GM06990 (cell line): ENCODE results near the gene STX4.

ENCODE experiments used
- DNase-seq: peaks from one replicate; pipeline ENCODE4 v3.0.0-alpha.2; 2011; ENCODE audit not compliant: insufficient read length; ENCODE audit errors: extremely low read depth
- H3K27me3 ChIP-seq: replicated peaks from 2 replicates; pipeline ENCODE4 v1.6.0; 2011; ENCODE audit warnings: low read length; ENCODE audit not compliant: control insufficient read depth, insufficient read depth
- H3K36me3 ChIP-seq: 2 replicates; pipeline ENCODE4 v1.5.1; 2011; ENCODE audit warnings: low read length; ENCODE audit not compliant: control insufficient read depth, insufficient read depth
- H3K4me3 ChIP-seq: replicated peaks from 2 replicates; pipeline ENCODE4 v1.5.1; 2011; ENCODE audit warnings: low read depth, mild to moderate bottlenecking, control low read depth, low read length
- CTCF ChIP-seq: IDR thresholded peaks from 2 replicates; pipeline ENCODE4 v1.5.1; 2011; ENCODE audit warnings: low read length, control low read depth, mild to moderate bottlenecking, inconsistent platforms; ENCODE audit not compliant: insufficient read depth, poor library complexity, severe bottlenecking

The STX4 gene

DNA sequence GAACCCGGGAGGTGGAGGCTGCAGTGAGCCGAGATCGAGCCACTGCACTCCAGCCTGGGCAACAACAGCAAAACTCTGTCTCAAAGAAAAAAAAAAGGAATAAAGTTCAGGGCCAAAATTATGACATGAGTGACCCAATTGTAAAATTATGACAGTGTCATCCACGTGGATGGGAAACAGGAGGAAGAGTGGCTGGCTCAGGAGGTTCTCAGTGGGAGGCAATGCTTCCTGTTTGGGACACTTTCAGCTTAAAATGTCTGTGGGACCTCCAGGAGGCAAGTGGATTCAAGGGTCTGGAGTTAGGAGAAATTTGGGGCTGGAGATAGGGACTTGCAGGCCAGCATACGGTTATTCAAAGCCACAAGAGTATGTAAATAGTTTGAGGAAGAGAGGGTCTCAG is 8.0 kb upstream of the STX4 start:
- no peak for TF ChIP-seq CTCF

DNA sequence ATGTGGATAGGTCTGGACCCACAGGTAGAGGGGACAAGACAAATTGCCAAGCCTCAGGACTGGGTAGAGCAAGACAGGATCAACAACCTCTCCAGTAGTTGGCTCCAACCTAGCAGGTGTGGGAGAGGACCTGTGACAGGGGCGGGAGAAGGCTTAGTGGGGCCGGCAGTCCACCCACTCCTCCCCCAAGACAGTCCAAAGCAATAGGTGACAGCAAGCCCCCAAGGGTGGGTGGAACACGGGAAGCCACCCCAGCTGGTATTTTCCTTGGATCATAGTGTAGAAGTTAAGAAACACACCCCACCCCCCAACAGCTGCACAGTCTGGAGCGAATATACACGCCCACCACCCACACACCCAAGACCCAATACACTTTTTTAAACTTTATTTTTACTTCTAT is 4.1 kb upstream of the STX4 start:
- Histone ChIP-seq H3K4me3 (no peak overlapping the region), H3K36me3 (no peaks in the 10 kb centered on the region), H3K27me3 (no peaks in the 10 kb centered on the region)
- TF ChIP-seq CTCF: no peak
- no peak for DNase-seq

More for the DNA sequence above, 8.0 kb upstream of the STX4 start:
- H3K36me3 ChIP-seq: no peaks in the 10 kb centered on the region
- DNase-seq: no peak
- no peaks in the 10 kb centered on the region for H3K27me3 ChIP-seq
- no peak overlapping the region for H3K4me3 ChIP-seq

GRCh38 chr16:31031276-31031675 is 2.1 kb upstream of the STX4 start:
- no peak overlapping the region for H3K4me3 ChIP-seq
- DNase-seq: no peak
- peaks cover under 1% of the 10 kb centered on the region; the same call in 1 of the 2 replicates for H3K36me3 ChIP-seq
- no peaks in the 10 kb centered on the region for H3K27me3 ChIP-seq
- TF ChIP-seq CTCF: no peak

- TF ChIP-seq CTCF: no peak
- H3K27me3 ChIP-seq: no peaks in the 10 kb centered on the region
- H3K36me3 ChIP-seq: peaks cover 14% of the 10 kb centered on the region
- peak; percentile 79 for DNase-seq
- peak overlapping the region; percentile 100 for H3K4me3 ChIP-seq
These were observed 543 bp downstream of the STX4 start for GRCh38 chr16:31033709-31034492.

DNA sequence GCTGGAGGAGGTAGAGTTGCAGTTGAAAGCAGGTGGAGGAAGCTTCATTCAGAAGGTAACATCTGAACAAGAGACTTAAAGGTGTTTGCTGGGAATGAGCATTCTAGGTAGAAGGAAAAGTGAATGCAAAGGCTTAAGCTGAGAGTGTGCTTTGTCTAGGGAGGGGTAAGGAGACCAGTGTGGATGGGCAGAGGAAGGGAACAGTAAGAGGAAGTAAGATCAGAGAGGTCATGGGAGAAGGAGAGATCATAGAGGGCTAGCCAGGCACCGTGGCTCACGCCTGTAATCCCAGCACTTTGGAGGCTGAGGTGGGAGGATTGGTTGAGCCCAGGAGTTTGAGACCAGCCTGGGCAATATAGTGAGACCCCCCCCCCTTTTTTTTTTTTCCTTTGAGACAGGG is 3.3 kb downstream of the STX4 start:
- TF ChIP-seq CTCF: no peak
- no peak overlapping the region for H3K4me3 ChIP-seq
- peaks cover 26% of the 10 kb centered on the region for H3K36me3 ChIP-seq
- no peaks in the 10 kb centered on the region for H3K27me3 ChIP-seq
- no peak for DNase-seq
